ENCODE measurements around the gene CDH13. TPM values are rescaled to one million over a fixed set of nuclear protein-coding genes. Genes with fewer than 3 reads are reported as not detected.

The CDH13 gene
- total RNA-seq, 2 experiments from 2014 or later, result not detected

GRCh38 chr16:83456934-83457333 lies 830.2 kb downstream of the CDH13 start:
- no peaks in the 10 kb centered on the region for H3K9me3 ChIP-seq (ENCODE audit: low read length)
- no peak for DNase-seq (ENCODE audit: low spot score)
- H4K20me1 ChIP-seq (ENCODE audit: insufficient read depth, low read length), result no peaks in the 10 kb centered on the region
- no peak overlapping the region for H2AFZ ChIP-seq (ENCODE audit: low read length)
- H3K4me1 ChIP-seq (ENCODE audit: insufficient read depth, low read length, poor library complexity, severe bottlenecking), result no peaks in the 10 kb centered on the region
- H3K9me2 ChIP-seq (ENCODE audit: insufficient read depth, low read length), result no peaks in the 10 kb centered on the region
- no peak overlapping the region for H3K4me3 ChIP-seq (ENCODE audit: low read depth, low read length, poor library complexity, severe bottlenecking)
- POLR2A ChIA-PET, result no interaction called here
- BruUV-seq (replicated peaks), result no TSS peak
- CTCF ChIA-PET (ENCODE audit: unreplicated experiment), result no interaction called here
- H3K4me2 ChIP-seq (ENCODE audit: low read length), result no peak overlapping the region
- H3K79me2 ChIP-seq (ENCODE audit: insufficient read depth, low read depth, low read length), result no peaks in the 10 kb centered on the region
- H3K27ac ChIP-seq (ENCODE audit: low read depth, low read length, poor library complexity, severe bottlenecking), result no peak overlapping the region
- intact Hi-C loops (cut with micrococcal nuclease; ENCODE audit: unreplicated experiment), result no loop called here
- TF ChIP-seq CTCF (conservative IDR thresholded peaks at IDR 0.05; ENCODE audit: low read length), result no peak
- no peak for TF ChIP-seq EZH2phosphoT487 (IDR thresholded peaks at IDR 0.05; ENCODE audit: borderline replicate concordance, low read depth, low read length)
- H3K36me3 ChIP-seq (ENCODE audit: insufficient read depth, low read length), result no peaks in the 10 kb centered on the region

GRCh38 chr16:83458612-83459011 lies 831.8 kb downstream of the CDH13 start:
- Histone ChIP-seq H3K9me2 (ENCODE audit: insufficient read depth, low read length) (no peaks in the 10 kb centered on the region), H3K9me3 (ENCODE audit: low read length) (no peaks in the 10 kb centered on the region), H3K27ac (ENCODE audit: low read depth, low read length, poor library complexity, severe bottlenecking) (no peak overlapping the region), H3K4me2 (ENCODE audit: low read length) (peak overlapping the region; percentile 13; the same call in 1 of the 2 replicates), H3K4me1 (ENCODE audit: insufficient read depth, low read length, poor library complexity, severe bottlenecking) (no peaks in the 10 kb centered on the region), H4K20me1 (ENCODE audit: insufficient read depth, low read length) (no peaks in the 10 kb centered on the region), H3K4me3 (ENCODE audit: low read depth, low read length, poor library complexity, severe bottlenecking) (no peak overlapping the region), H2AFZ (ENCODE audit: low read length) (no peak overlapping the region), H3K79me2 (ENCODE audit: insufficient read depth, low read depth, low read length) (no peaks in the 10 kb centered on the region), H3K36me3 (ENCODE audit: insufficient read depth, low read length) (no peaks in the 10 kb centered on the region)
- no TSS peak for BruUV-seq (replicated peaks)
- POLR2A ChIA-PET, result no interaction called here
- intact Hi-C loops (cut with micrococcal nuclease; ENCODE audit: unreplicated experiment), result no loop called here
- TF ChIP-seq CTCF (conservative IDR thresholded peaks at IDR 0.05; ENCODE audit: low read length) (no peak), EZH2phosphoT487 (IDR thresholded peaks at IDR 0.05; ENCODE audit: borderline replicate concordance, low read depth, low read length) (no peak)
- DNase-seq (ENCODE audit: low spot score), result no peak
- CTCF ChIA-PET (ENCODE audit: unreplicated experiment), result no interaction called here

- ChIA-PET POLR2A (no interaction called here), CTCF (ENCODE audit: unreplicated experiment) (no interaction called here)
- Histone ChIP-seq H3K4me2 (ENCODE audit: low read length) (no peak overlapping the region), H3K9me3 (ENCODE audit: low read length) (no peaks in the 10 kb centered on the region), H3K4me3 (ENCODE audit: low read depth, low read length, poor library complexity, severe bottlenecking) (no peak overlapping the region), H4K20me1 (ENCODE audit: insufficient read depth, low read length) (no peaks in the 10 kb centered on the region), H3K27ac (ENCODE audit: low read depth, low read length, poor library complexity, severe bottlenecking) (no peak overlapping the region), H3K9me2 (ENCODE audit: insufficient read depth, low read length) (no peaks in the 10 kb centered on the region), H3K4me1 (ENCODE audit: insufficient read depth, low read length, poor library complexity, severe bottlenecking) (no peaks in the 10 kb centered on the region), H2AFZ (ENCODE audit: low read length) (no peak overlapping the region), H3K36me3 (ENCODE audit: insufficient read depth, low read length) (no peaks in the 10 kb centered on the region), H3K79me2 (ENCODE audit: insufficient read depth, low read depth, low read length) (no peaks in the 10 kb centered on the region)
- DNase-seq (ENCODE audit: low spot score), result no peak
- no peak for TF ChIP-seq CTCF (conservative IDR thresholded peaks at IDR 0.05; ENCODE audit: low read length)
- BruUV-seq (replicated peaks), result no TSS peak
- intact Hi-C loops (cut with micrococcal nuclease; ENCODE audit: unreplicated experiment), result no loop called here
These were observed 838.2 kb downstream of the CDH13 start for GRCh38 chr16:83464991-83465390.

Data from OCI-LY7 (cell line).